ENCODE measurements around the gene TBCCD1. TPM values are rescaled to one million over a fixed set of nuclear protein-coding genes. Genes with fewer than 3 reads are reported as not detected.

The TBCCD1 gene
- total and polyA plus RNA-seq, 2 experiments from 2014 or later = 5.8 to 16.7 TPM

DNA sequence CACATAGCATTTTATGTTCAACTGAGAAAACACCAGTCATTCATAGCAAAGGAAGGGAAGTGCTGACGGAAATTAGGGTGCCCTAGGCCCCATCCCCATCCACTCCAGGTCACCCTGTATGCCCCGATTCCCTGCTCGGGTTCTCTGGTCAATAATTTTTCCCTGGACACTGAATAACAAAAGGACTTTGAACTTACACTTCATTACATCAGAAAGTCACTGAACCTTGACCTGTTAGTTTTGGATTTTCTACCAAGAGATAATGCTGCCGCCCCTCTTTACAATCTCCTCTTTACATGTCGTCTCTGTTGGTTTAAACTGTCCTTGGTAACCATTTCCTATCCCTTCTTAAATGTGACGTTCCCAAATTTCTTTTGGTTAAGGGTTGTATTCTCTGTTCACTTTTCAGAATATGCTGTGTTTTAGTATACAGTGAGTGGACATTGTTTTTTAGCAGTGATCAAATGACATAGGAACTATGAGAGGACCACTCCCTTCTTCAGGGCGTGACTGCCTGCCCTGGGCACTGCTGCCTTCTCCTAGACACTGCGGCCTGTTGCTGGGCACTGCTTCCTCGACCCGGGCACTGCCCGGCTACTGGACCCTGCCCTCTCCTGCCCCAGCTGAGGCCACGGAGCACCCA, 32.1 kb upstream of the TBCCD1 start:
- ATAC-seq = no peak
- TF ChIP-seq JUNB (IDR thresholded peaks at IDR 0.05; ENCODE audit: unreplicated experiment) (no peak), STAT1 (IDR thresholded peaks at IDR 0.05; ENCODE audit: unreplicated experiment) (no peak), POLR2AphosphoS5 (IDR thresholded peaks at IDR 0.05; ENCODE audit: low read depth) (no peak), EZH2 (IDR thresholded peaks at IDR 0.05; ENCODE audit: low read depth, unreplicated experiment) (no peak), ZNF331 (CRISPR knock-in tag; IDR thresholded peaks at IDR 0.05; ENCODE audit: low read depth) (no peak), ZNF114 (CRISPR knock-in tag; IDR thresholded peaks at IDR 0.05) (no peak), REST (IDR thresholded peaks at IDR 0.05; ENCODE audit: unreplicated experiment) (no peak), ZNF462 (CRISPR knock-in tag; IDR thresholded peaks at IDR 0.05) (no peak), NANOG (IDR thresholded peaks at IDR 0.05; ENCODE audit: borderline replicate concordance) (no peak), EZH2phosphoT487 (IDR thresholded peaks at IDR 0.05; ENCODE audit: unreplicated experiment) (no peak), CREB1 (CRISPR knock-in tag; IDR thresholded peaks at IDR 0.05; ENCODE audit: low read depth) (no peak), ETS1 (IDR thresholded peaks at IDR 0.05) (no peak)
- TF ChIP-seq, protein P1, sequence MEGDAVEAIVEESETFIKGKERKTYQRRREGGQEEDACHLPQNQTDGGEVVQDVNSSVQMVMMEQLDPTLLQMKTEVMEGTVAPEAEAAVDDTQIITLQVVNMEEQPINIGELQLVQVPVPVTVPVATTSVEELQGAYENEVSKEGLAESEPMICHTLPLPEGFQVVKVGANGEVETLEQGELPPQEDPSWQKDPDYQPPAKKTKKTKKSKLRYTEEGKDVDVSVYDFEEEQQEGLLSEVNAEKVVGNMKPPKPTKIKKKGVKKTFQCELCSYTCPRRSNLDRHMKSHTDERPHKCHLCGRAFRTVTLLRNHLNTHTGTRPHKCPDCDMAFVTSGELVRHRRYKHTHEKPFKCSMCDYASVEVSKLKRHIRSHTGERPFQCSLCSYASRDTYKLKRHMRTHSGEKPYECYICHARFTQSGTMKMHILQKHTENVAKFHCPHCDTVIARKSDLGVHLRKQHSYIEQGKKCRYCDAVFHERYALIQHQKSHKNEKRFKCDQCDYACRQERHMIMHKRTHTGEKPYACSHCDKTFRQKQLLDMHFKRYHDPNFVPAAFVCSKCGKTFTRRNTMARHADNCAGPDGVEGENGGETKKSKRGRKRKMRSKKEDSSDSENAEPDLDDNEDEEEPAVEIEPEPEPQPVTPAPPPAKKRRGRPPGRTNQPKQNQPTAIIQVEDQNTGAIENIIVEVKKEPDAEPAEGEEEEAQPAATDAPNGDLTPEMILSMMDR (conservative IDR thresholded peaks at IDR 0.05; ENCODE audit: low read depth in 2 of 2) = no peak
- Histone ChIP-seq H3K36me3 (ENCODE audit: insufficient read depth) (no peaks in the 10 kb centered on the region), H3K4me2 (no peak overlapping the region), H3K27ac (ENCODE audit: low read depth) (no peak overlapping the region), H2AFZ (no peak overlapping the region), H3K79me2 (replicated peaks; ENCODE audit: insufficient read depth) (no peaks in the 10 kb centered on the region), H3K4me3 (no peak overlapping the region), H3F3A (replicated peaks; ENCODE audit: low read depth) (no peaks in the 10 kb centered on the region), H3K27me3 (ENCODE audit: insufficient read depth) (no peaks in the 10 kb centered on the region), H4K20me1 (replicated peaks; ENCODE audit: insufficient read depth) (no peaks in the 10 kb centered on the region), H3K4me1 (ENCODE audit: insufficient read depth) (no peaks in the 10 kb centered on the region), H3K9me2 (ENCODE audit: insufficient read depth) (no peaks in the 10 kb centered on the region)
- H3K27me3 Mint-ChIP-seq (ENCODE audit: insufficient read depth, low read depth, poor library complexity) = peaks cover 3% of the 10 kb centered on the region
- H3K36me3 Mint-ChIP-seq (ENCODE audit: low read depth) = no peaks in the 10 kb centered on the region
- H3K9me3 Mint-ChIP-seq = no peaks in the 10 kb centered on the region; the same call in 2 of the 3 replicates
- H3K4me1 Mint-ChIP-seq = peaks cover 9% of the 10 kb centered on the region
- no peak for DNase-seq (ENCODE audit: low spot score)
- H3K4me3 Mint-ChIP-seq = no peak overlapping the region
- H3K27ac Mint-ChIP-seq = no peak overlapping the region

Measured in GM23338 (cell line).